PC-3 (cell line): ENCODE results near the gene CDH12. TPM values are rescaled to one million over a fixed set of nuclear protein-coding genes. Genes with fewer than 3 reads are reported as not detected.
"Not testable (repeated sequence)": the region's sequence is repeated elsewhere in the genome, so short reads cannot be mapped to it uniquely, and the experiment has no call there.

ENCODE experiments used
- ATAC-seq: fragments of 200-7000 bp; cut with Tn5 transposase; 2 replicates; pipeline ENCODE4 v1.9.1; 2020; ENCODE audit warnings: mild to moderate bottlenecking, moderate library complexity
- BruUV-seq: library from RNA; stranded (reverse); fragments of 400-500 nt; replicated peaks from 2 replicates; lab custom pipeline; 2021; lab: Mats Ljungman, UMichigan
- CTCF ChIA-PET: fragments of 300-600 bp; sonication (Branson Sonifier 250); formaldehyde crosslinking; loops from one replicate; lab custom pipeline; 2022; ENCODE audit warnings: antibody characterized with exemption; lab: Charles Lee
- POLR2A ChIA-PET: fragments of 300-600 bp; sonication (Branson Sonifier 250); formaldehyde crosslinking; loops from one replicate; lab custom pipeline; 2022; ENCODE audit warnings: antibody characterized with exemption; ENCODE audit not compliant: unreplicated experiment; lab: Charles Lee
- DNase-seq: peaks from one replicate; pipeline ENCODE4 v3.0.0-alpha.2; 2015
- H2AFZ ChIP-seq: fragments of 300-600 bp; sonication (generic); 2 replicates; pipeline ENCODE4 v1.6.0; 2016; ENCODE audit warnings: antibody characterized with exemption, low read length
- H3F3A ChIP-seq: fragments of 300-600 bp; sonication (generic); one replicate; pipeline ENCODE4 v1.6.0; 2017; ENCODE audit warnings: antibody characterized with exemption, low read length, control low read depth, mild to moderate bottlenecking; ENCODE audit not compliant: unreplicated experiment
- H3K27ac ChIP-seq: fragments of 300-600 bp; sonication (generic); 2 replicates; pipeline ENCODE4 v1.5.1; 2016; ENCODE audit warnings: mild to moderate bottlenecking, low read length
- H3K27me3 ChIP-seq: fragments of 300-600 bp; sonication (generic); 2 replicates; pipeline ENCODE4 v1.6.1; 2016; ENCODE audit warnings: low read length, mixed read lengths
- H3K36me3 ChIP-seq: fragments of 300-600 bp; sonication (generic); 2 replicates; pipeline ENCODE4 v1.6.1; 2016; ENCODE audit warnings: low read depth, mixed run types, low read length, mixed read lengths
- H3K4me1 ChIP-seq: fragments of 300-600 bp; sonication (generic); 2 replicates; pipeline ENCODE4 v1.5.1; 2016; ENCODE audit warnings: low read length; ENCODE audit not compliant: insufficient read depth
- H3K4me2 ChIP-seq: fragments of 300-600 bp; sonication (generic); 2 replicates; pipeline ENCODE4 v1.6.0; 2016; ENCODE audit warnings: low read length
- H3K4me3 ChIP-seq: fragments of 300-600 bp; sonication (generic); 2 replicates; pipeline ENCODE4 v1.5.1; 2016; ENCODE audit warnings: mild to moderate bottlenecking, low read length, mixed read lengths
- H3K79me2 ChIP-seq: fragments of 300-600 bp; sonication (generic); 2 replicates; pipeline ENCODE4 v1.6.1; 2017; ENCODE audit warnings: low read length, mixed read lengths
- H3K9ac ChIP-seq: fragments of 300-600 bp; sonication (generic); 2 replicates; pipeline ENCODE4 v1.6.0; 2016; ENCODE audit warnings: mild to moderate bottlenecking, low read length
- H3K9me2 ChIP-seq: fragments of 300-600 bp; sonication (generic); replicated peaks from 2 replicates; pipeline ENCODE4 v1.6.1; 2016; ENCODE audit warnings: mixed run types, low read length, mixed read lengths
- H3K9me3 ChIP-seq: fragments of 300-600 bp; sonication (generic); 2 replicates; pipeline ENCODE4 v1.6.1; 2016; ENCODE audit warnings: low read length, mixed read lengths
- H4K20me1 ChIP-seq: fragments of 300-600 bp; sonication (generic); 2 replicates; pipeline ENCODE4 v1.6.1; 2016; ENCODE audit warnings: low read length, mixed read lengths
- EZH2 ChIP-seq: fragments of 300-600 bp; sonication (generic); IDR thresholded peaks from one replicate; pipeline ENCODE4 v1.6.1; 2017; ENCODE audit warnings: antibody characterized with exemption, mild to moderate bottlenecking, low read length; ENCODE audit not compliant: unreplicated experiment
- EZH2phosphoT487 ChIP-seq: fragments of 300-600 bp; sonication (generic); IDR thresholded peaks from 2 replicates; pipeline ENCODE4 v1.6.1; 2018; ENCODE audit warnings: mild to moderate bottlenecking, antibody characterized with exemption, low read length, borderline replicate concordance
- intact Hi-C: fragments of 100-400 bp; cut with micrococcal nuclease; formaldehyde crosslinking; loops from 2 replicates; pipeline ENCODE4 v1.9.0; 2023
- total RNA-seq: library from RNA; depleted of rRNA; stranded (reverse); fragments of >200 nt; gene quantifications from 2 replicates; pipeline ENCODE4 v1.2.3, GENCODE V29; 2014
- TF ChIP-seq, protein P1 (sequence below): fragments of 300-600 bp; sonication (generic); conservative IDR thresholded peaks from 2 replicates; pipeline ENCODE4 v1.5.1; 2017; ENCODE audit warnings: antibody characterized with exemption, low read depth, mild to moderate bottlenecking, low read length

Gene CDH12
- total RNA-seq, 1 experiment from 2014 or later, result 0.44 TPM

DNA sequence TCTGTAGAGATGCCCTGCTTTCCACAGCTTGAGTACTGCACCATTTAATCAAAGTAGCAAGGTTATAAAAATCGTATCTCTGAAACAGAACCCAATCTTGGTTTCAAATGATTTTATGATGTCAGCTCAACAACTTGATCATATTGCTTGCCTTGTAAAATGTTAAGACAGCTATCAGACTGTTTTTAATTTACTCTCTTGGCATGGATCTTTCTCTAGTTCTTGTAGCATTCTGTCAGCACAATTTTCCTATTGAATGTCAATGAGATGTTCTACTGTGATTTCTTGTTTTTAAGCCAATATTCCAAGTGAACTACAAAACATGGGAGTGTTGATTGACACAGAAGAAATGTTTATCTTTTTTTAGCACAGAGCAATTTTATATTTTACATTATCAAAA lies 313.4 kb downstream of the CDH12 start:
- H3K27me3 ChIP-seq, result no peaks in the 10 kb centered on the region
- no peaks in the 10 kb centered on the region for H3K36me3 ChIP-seq
- no peak overlapping the region for H3K4me2 ChIP-seq
- TF ChIP-seq EZH2, result no peak
- TF ChIP-seq, protein P1, sequence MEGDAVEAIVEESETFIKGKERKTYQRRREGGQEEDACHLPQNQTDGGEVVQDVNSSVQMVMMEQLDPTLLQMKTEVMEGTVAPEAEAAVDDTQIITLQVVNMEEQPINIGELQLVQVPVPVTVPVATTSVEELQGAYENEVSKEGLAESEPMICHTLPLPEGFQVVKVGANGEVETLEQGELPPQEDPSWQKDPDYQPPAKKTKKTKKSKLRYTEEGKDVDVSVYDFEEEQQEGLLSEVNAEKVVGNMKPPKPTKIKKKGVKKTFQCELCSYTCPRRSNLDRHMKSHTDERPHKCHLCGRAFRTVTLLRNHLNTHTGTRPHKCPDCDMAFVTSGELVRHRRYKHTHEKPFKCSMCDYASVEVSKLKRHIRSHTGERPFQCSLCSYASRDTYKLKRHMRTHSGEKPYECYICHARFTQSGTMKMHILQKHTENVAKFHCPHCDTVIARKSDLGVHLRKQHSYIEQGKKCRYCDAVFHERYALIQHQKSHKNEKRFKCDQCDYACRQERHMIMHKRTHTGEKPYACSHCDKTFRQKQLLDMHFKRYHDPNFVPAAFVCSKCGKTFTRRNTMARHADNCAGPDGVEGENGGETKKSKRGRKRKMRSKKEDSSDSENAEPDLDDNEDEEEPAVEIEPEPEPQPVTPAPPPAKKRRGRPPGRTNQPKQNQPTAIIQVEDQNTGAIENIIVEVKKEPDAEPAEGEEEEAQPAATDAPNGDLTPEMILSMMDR, result no peak
- TF ChIP-seq EZH2phosphoT487, result no peak
- H2AFZ ChIP-seq, result no peak overlapping the region
- H3K9me2 ChIP-seq, result no peaks in the 10 kb centered on the region
- intact Hi-C loops, result no loop called here
- DNase-seq (no peak), ATAC-seq (no peak)
- no peaks in the 10 kb centered on the region for H3K79me2 ChIP-seq
- POLR2A ChIA-PET, result no interaction called here
- no peak overlapping the region for H3K4me3 ChIP-seq
- no peaks in the 10 kb centered on the region for H3K4me1 ChIP-seq
- no TSS peak for BruUV-seq
- H4K20me1 ChIP-seq, result no peaks in the 10 kb centered on the region
- no peaks in the 10 kb centered on the region for H3K9me3 ChIP-seq
- no peak overlapping the region for H3K27ac ChIP-seq
- no peaks in the 10 kb centered on the region for H3F3A ChIP-seq
- CTCF ChIA-PET, result no interaction called here
- no peak overlapping the region for H3K9ac ChIP-seq

- Histone ChIP-seq H3K4me1 (no peaks in the 10 kb centered on the region), H3K9me2 (no peaks in the 10 kb centered on the region), H3F3A (no peaks in the 10 kb centered on the region), H3K9ac (no peak overlapping the region), H4K20me1 (no peaks in the 10 kb centered on the region), H2AFZ (no peak overlapping the region), H3K4me2 (no peak overlapping the region), H3K36me3 (no peaks in the 10 kb centered on the region), H3K79me2 (no peaks in the 10 kb centered on the region), H3K9me3 (no peaks in the 10 kb centered on the region), H3K4me3 (no peak overlapping the region), H3K27ac (no peak overlapping the region), H3K27me3 (no peaks in the 10 kb centered on the region)
- no TSS peak for BruUV-seq
- intact Hi-C loops, result no loop called here
- ChIA-PET POLR2A (no interaction called here), CTCF (no interaction called here)
- TF ChIP-seq EZH2, result no peak
- TF ChIP-seq, protein P1, result no peak
- TF ChIP-seq EZH2phosphoT487, result no peak
- DNase-seq (no peak), ATAC-seq (no peak)
Measured at GRCh38 chr5:22531986-22532385, 321.2 kb downstream of the CDH12 start.

GRCh38 chr5:22521521-22521920 lies 331.6 kb downstream of the CDH12 start:
- Histone ChIP-seq H3K79me2 (no peaks in the 10 kb centered on the region), H2AFZ (no peak overlapping the region), H3K4me2 (no peak overlapping the region), H3K9me3 (no peaks in the 10 kb centered on the region), H3F3A (no peaks in the 10 kb centered on the region), H3K9ac (no peak overlapping the region), H3K27me3 (no peaks in the 10 kb centered on the region), H3K9me2 (no peaks in the 10 kb centered on the region), H4K20me1 (no peaks in the 10 kb centered on the region), H3K4me3 (no peak overlapping the region), H3K27ac (no peak overlapping the region), H3K36me3 (no peaks in the 10 kb centered on the region), H3K4me1 (no peaks in the 10 kb centered on the region)
- no peak for DNase-seq
- ATAC-seq, result no peak
- POLR2A ChIA-PET, result no interaction called here
- BruUV-seq, result no TSS peak
- intact Hi-C loops, result no loop called here
- TF ChIP-seq, protein P1, result no peak
- TF ChIP-seq EZH2phosphoT487, result no peak
- TF ChIP-seq EZH2, result no peak
- CTCF ChIA-PET, result no interaction called here

GRCh38 chr5:22516497-22516896 lies 336.6 kb downstream of the CDH12 start:
- H2AFZ ChIP-seq, intact Hi-C loops, H3K27ac ChIP-seq, H4K20me1 ChIP-seq, BruUV-seq, H3K4me2 ChIP-seq, H3K9me2 ChIP-seq, POLR2A ChIA-PET, H3K27me3 ChIP-seq, H3K9me3 ChIP-seq, DNase-seq, H3K4me1 ChIP-seq, CTCF ChIA-PET, ATAC-seq, H3K9ac ChIP-seq, H3F3A ChIP-seq, H3K4me3 ChIP-seq, H3K36me3 ChIP-seq, H3K79me2 ChIP-seq: not testable (repeated sequence)
